GF-D8 (cell line): ENCODE results near the gene PSAPL1.

Source experiments
- DNase-seq: peaks from one replicate; lab custom pipeline; 2025; lab: John Stamatoyannopoulos, UW

Gene PSAPL1

DNA sequence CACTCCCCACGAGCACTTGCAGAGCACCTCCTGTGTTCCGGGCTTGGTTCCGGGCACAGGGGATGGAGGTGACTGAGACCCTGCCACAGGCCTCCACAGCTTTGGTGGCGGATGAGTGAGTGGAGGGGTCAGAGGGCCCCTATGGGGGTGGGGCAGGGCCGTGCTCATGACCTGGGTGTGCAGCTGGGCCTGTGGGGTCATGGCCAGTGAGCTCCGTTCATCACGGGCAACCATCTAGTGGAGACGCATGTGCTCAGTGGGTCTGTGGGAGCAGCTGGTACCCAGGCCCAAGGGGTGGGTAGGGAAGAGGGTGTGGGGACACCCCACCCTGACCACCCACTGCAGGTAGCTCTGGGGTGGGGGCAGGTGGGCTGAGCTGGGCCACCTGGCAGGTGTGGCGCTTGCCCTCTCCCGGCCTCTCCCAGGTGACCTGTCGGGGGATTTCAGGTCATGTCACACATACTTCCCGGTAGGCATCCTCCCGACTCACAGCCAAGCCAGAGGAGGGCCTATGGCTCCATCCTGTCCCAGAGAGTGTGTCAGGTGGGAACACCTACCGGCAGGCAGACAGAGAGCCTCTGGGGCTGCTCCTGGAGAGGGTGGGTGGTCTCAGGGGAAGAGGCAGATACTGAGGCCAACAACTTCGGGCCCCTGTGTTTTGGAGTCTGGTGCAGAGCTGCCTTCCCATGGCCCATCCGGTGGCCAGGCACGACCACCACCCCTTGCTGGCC, 3.6 kb downstream of the PSAPL1 start:
- DNase-seq, result no peak

DNA sequence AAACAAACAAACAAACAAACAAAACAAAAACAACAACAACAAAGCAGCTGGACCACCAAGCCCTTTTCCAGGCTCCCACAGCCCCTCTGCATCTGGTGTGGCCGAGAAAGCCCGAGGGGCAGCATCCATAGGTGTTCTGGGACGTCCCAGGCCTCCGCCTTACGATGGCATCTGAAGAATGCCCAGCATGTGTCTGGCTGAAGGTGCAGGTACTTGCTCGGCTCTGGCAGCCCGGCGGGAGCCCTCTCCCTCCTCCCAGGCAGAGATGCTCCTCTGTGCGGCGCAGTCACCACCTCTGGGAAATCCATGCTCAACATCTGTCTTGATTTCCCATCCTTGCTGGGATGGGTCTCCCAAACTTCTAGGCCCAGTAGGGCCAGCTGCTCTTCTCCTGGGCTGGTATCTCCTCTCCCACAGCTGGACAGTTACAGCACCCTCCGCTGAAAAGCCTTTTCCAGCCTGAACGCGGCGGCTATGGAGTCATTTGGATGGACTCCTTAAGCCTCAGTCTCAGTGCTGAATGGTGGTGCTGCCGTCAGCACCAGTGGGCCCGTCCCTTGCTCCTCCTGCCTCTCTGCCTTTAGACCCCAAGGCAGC, 4.3 kb downstream of the PSAPL1 start:
- DNase-seq, result no peak

DNA sequence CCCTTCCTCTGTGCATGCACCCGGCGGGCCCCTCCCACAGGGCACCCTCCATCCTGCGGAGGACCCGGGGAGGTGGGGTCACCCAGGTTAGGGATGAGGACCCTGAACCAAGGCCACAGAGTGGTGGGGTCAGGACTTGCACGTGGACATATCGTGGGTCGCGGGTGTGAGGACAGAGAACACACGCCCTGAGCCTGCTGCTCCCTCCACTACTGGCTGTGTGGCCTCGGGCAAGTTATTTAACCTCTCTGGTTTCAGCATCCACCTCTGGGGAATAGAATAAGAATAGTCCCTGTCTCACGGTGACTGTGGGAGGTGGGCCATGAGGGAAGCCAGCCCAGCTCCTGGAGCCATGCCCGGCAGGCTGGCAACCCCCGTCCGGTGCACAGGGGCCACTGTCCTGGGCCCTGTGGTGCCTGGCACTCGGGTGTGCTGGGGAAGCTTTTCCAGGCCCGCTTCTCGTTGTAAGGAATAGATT, 5.1 kb downstream of the PSAPL1 start:
- DNase-seq, result no peak

DNA sequence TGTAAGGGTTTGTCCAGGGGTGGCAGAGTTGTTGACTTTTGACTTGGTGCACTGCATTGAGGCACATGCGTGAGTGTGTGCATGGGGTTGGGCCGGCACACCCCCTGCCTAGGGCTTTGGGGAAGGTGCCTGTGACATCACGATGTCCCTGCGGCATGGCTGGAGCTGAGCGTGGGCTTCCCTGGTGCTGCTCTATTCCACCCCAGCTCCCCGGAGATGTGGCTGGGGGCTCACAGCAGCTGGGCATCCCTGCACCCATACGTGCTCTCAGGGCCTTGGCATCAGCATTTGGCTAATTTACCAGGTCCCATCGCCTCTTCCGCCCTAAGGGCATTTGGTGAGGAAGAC, 5.7 kb downstream of the PSAPL1 start:
- DNase-seq, result no peak

DNA sequence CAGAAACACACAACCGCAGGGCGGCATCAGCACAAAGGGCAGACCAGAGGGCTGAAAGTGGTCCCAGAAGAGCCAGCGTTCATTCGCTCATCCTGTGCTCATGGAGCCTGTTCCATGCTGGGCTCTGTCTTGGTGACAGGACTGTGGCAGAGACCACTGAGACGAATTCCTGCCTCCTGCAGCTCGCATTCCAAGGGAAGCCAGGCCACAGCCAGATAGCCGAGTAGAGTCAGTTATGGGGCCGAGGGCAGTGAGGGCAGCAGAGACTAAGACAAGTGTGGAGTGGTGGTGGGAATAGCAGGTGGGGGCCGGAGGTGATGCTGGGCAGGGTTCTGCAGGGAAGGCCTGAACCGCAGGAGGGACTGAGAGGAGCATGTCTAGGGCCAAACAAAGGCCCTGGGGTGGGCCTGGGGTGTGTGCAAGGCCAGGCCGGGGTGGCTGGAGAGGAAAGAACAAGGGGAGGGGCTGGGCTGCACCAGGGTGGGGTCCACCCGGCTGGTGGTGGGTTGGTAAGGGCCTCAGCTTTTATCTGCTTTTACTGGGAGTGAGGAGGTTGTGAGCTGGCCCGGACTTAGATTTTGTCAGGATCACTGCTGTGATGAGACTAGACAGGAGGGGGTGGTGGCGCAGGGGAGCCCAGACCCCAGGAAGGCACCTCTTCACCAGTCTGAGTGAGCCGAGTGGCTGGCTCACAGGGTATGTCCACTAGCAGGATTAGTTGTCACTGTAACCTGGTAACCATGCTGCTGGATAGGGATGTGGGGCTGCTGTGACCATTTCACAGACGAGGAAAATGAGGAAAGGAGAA, 6.3 kb downstream of the PSAPL1 start:
- no peak for DNase-seq

DNA sequence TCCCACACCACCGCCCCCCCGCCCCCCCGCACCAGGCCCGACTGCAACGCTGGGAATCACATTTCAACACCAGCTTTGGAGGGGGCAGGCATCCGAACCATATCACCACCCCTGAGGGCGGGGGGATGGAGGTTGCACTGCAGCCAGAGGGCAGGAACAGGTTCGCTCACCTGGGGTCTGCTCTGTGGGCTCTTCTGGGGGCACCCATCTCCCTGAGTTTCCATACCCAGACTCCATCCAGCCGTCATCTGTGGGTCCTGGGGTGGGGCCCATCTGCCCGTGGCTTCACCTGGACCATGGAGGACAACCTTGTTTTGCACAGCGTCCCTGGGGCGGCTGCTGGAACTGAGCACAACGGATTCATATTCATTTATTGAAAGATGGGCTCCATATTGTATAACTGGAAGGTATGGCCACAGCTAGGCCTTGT, 6.9 kb downstream of the PSAPL1 start:
- DNase-seq, result no peak

DNA sequence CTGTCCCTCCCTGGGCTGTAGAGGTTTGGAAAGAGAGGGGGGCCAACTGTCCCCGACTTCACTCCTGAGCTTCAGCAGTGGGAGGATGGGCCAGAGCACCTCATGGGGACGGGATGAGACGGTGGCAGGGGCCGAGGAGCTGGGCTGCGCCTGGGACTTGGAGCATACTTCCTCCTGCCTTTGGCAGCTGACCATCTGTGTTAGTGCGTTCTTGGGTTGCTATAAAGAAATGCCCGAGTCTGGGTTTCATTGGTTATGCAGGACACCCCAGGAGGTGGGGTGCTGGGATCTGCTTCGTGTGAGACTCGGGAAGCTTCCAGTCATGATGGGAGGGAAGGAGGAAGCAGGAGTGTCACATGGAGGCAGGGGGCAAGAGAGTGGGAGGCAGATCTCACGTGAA, 7.4 kb downstream of the PSAPL1 start:
- DNase-seq, result no peak

DNA sequence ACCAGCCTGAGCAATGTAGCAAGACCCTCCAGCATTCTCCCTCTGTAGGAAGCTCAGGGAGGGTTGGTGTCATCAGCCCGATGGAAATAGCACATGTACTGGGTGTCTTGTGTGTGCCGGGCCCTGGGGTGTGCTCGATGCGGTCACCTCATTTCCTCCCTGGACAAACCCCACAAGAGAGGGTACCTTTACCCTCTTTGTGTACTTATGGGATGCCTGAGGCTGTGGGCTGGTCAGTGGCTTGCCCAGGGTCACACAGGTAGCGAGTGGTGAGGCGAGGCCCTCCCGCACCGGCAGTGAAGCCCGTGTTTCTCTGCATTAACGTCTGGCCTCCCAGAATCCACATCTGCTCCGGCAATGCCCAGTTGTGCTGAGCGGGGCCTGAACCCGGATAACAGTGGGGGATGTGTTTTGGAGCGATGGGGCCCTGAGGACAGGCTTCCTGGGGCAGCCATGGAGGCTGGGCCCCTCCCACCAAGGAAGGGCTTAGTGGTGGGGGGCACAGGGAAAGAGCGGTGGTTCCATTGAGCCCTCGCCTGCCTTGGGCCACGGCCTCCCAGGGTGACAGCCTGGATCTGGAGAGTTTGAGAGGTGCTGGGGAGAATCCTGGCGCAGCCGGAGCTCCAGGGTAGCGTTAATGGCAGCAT, 8.1 kb downstream of the PSAPL1 start:
- no peak for DNase-seq

DNA sequence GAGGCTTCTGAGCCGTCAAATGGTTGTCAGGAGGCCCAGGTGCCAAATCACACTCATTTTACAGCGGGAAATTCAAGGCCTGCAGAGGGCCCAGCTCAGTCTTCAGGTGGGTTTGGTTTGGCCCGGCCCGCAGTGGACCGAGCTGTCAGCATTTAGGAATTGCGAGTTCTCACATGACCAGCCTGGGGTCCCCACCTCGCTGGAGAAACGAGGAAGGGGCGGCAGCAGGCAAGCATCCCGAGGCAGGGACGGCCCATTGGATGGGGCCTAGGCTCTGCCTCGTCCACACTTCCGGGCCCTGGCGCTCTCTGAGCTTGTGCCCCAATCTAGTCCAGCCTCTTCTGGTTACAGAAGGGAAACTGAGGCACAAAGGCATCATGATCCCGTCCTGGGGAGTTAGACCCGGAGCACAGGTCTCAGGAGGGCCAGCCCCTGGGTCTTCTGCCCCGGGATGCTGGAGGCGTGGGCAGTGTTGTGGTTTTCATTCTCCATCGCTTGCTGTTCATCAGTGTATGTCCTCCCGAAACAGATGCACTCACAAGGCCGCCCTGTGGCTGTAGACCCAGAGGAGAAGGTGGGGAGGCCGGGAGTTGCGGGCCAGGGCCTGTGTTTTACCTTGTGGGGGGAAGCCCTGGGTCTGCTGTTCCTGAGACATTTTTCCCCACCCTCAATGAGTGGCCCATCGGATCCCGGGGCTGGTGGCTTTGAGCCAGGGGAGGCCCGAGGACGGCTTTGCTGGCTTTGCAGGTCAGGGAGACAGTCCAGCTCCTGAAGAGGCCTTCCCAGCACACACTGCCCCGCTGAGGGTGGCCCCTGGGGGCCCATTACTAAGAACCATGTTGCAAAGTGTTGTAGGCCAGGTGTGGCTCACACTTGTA, 8.9 kb downstream of the PSAPL1 start:
- no peak for DNase-seq

DNA sequence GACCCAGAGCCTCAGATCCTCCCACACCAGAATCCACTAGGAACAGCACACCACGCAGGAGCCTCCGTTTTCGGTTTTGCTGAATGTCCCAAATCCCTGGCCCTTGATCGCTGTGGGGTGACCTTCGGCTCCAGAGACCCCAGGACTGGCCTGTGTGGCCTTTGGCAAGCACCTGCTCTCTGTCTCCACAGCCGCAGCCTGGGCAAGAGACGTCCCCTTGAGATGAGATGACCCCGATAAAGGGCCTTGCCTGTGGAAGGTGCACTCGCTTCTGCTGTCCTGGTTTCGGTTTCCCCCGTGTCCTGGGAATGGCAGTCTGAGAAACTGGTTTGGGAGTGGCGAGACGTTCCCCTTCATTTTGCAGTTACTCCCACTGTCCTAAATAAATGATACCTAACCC, 9.6 kb downstream of the PSAPL1 start:
- no peak for DNase-seq

DNA sequence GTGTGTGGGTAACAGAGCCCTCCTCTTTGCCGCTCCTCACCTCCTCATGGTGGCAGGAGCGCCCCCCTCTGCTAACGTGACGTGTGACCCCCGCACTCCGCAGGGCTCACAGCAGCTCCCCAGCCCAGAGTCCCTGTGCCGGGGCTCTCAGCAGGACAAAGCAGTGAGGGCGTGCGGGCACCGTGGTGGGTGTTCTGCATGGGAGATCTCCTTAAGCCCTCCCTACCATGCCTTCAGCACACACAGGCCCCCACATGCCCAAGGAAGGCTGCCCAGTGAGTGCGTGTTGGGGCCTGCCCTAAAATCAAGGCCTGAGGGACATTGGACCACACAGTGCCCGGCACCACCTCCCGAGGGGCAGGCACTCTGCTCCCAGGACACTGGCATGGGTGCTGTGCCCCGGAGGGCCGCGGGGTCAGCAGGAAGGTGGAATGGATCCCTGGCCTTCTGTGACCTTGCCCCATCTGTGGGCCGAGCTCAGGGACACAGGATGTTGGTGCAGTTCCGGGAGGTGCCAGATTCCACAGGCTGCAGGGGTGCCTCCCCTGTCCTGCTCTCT, 10.1 kb downstream of the PSAPL1 start:
- no peak for DNase-seq

DNA sequence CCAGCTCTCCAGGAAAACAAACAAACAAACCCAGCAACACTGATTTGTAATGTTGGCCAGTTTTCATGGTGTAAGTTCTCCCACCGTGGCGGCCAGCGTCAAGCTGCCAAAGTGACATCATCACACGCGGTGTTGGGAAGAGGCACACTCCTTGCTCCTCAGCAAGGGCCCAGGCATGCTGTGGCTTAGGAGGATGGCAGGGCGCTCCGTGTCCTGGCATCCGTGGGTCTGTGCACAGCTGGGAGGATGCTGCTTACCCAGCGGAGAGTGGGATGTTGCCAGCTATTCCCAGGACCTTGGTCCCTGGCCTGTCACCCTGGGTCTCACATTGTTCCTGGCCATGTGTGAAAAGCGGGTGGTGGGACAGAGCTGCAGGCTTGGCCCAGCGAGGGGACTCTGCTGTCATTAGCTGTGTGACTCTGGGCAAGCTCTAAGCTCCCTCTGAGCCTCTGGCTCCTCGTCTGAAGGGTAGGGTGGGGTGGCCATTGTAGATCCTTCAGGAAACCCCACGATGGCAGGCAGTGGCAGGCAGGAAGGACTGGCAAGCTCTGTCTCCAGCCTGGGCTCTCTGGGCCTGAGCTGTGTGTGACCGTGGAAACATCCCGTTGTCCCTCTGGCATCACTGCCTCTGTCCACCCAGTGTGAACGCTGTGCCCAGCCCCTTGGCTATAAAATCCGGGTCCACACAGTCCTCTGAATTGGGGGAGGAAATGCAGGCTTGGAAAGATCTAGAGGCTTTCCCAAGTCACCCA, 10.8 kb downstream of the PSAPL1 start:
- no peak for DNase-seq

DNA sequence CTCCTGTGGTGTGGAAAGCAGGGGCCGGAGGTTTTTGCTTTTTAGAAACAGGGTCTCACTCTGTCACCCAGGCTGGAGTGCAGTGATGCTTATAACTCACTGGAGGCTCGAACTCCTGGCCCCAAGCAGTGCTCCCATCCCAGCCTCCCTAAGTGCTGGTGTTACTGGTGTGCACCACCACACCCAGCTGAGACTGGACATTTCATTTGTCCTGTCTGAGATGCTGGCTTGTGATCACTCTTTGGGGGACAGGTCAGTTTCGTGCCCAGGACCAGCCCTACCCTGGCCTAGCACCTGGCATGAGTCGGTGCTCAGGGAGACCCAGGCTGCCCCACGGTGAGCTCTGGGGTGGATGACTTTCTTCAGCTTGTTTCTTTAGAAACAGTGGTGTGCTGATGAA, 11.3 kb downstream of the PSAPL1 start:
- DNase-seq, result no peak

DNA sequence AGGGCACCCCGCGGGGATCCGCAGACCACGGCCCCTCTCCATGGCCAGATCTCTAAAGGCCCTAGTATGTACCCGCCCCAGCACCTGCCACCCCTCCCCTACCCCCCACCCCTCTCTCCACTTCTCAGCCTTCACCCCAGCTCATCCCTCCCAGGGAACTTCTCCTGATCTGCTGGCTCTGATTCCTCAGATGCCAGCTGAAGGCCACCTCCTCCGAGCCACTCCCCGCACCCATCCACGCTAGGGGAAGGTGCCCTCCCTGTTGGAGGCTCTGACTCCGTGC, 11.9 kb downstream of the PSAPL1 start:
- no peak for DNase-seq

DNA sequence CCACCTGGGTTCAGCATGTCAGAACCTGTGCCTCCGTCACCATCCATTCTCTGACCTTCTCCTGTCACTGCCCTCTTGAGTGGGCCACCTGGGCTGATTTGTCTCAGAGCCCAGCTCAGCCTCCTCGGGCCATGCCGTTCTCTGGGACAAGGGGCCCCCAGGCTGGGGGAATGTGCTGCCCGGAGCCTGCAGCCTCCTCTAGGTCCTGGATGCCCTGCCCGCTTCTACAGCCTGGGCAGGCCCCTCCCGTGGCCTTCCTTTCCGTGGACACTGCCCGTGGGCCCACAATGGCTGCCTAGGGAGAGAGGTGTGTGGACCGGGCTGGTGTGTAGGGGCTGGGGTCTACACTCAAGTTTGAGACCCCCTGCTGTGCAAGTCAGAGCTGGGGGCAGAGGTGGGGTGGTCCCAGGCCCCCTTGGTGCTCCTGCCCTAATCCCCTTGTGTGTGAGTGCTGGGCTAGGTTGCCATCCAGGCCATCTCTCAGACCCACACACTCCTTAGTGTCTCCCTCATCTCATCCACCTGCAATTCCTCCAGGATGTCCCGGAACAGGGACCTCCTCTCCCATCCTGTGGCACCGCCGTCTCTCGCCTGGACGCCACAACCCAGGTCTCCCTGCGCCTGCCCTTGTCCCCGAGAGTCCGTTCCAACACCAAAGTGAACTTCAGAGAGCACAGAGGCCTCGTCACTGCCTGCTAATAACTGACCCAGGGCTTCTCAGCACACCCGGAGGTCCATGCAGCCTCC, 12.4 kb downstream of the PSAPL1 start:
- no peak for DNase-seq

DNA sequence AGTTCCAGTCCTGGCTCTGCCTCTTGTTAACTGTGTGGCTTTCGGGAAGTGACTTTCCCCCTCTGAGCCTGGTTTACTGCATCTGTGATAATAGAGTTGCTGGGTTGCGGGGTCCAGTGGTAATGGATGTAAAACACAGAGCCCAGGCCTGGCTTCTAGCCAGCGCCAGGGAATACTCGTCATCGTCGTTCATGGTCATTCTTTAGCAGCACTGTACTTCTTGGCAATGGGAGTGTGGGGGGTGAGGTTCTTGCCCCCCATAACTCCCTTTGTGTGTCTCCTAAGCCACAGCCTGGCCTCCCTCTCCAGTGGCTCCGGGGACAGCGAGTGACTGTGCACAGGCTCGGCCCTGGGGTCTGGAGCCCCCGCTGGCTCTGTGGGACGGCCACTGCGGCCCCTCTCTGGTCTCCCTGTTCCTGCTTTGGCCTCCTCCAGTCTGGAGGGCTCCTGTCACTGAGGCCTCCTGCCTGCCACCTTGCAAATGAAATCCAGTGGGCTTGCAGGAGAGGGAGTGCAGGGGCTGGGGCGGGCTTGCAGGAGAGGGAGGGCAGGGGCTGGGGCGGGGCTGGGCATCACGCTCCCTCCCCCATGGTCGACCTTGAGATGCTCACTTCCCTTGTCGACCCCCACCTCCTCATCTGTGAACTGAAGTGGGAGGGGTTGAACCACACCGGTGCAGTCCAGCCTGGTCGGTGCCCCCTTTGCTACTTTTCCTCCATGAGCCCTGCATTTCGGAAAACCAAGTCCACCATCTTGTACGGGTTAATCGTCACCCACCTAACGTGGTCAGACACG, 13.2 kb downstream of the PSAPL1 start:
- DNase-seq, result no peak

DNA sequence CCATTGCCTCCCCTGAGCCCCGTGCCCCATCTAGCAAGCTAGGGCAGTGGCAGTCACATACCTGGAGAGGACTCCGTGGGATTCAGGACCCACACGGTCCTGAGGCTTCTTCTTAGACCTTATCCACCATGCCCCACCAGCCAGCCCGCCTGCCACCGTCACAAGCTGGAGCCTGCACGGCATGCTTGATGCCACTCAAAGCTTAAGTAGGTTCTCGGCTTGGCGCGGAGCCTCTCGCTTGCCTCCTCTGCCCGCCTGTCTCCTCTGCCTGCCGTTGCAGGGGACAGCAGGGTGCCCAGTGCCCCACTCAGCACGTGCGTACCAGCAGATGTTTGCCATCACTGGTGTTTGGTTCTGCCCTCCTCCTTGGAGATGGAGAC, 14.1 kb downstream of the PSAPL1 start:
- no peak for DNase-seq

DNA sequence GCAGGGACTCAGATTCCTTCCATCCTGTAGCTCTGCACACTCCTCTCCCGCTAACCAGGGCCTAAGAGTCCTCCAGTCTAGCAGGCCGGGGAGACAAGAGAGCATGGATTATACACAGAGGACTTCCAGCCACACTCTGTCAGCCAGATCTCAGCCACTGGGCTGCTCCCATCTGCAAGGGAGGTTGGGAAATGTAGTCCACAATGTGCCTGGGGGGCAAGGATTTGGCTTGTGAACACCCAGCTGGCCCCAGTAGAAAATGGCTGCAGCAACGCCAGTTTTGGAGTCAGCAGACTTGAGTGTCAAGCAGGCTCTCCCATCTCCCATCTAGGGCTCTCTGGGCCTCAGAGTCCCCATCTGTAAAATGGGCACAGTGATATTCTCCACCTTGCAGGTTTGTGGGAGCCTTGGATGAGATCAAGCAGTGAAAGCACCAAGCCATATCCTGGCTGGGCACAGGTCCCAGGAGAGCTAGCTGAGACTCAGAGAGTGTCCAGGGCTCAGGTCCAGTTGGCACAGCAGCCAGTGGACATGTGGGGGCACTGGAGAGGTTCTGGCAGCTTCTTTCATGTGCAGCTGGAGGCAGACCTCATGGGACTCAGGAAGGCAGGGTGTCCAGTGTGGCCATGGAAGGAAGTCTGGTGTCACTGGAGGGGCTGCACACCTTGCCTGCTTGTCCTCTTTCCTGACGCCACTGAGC, 14.6 kb downstream of the PSAPL1 start:
- no peak for DNase-seq
